GM10266 (cell line): ENCODE measurements around the gene VANGL2.

Experiments
- DNase-seq: peaks from one replicate; pipeline ENCODE4 v3.0.0; 2012; ENCODE audit errors: extremely low spot score
- CTCF ChIP-seq: IDR thresholded peaks from 2 replicates; pipeline ENCODE4 v1.5.1; 2012; ENCODE audit warnings: mild to moderate bottlenecking, low read depth; ENCODE audit not compliant: control insufficient read depth, insufficient read depth; ENCODE audit errors: missing control alignments

VANGL2 gene

GRCh38 chr1:160358073-160358472 lies 42.3 kb upstream of the VANGL2 start:
- no peak for DNase-seq
- no peak for TF ChIP-seq CTCF

GRCh38 chr1:160359559-160360226 lies 40.7 kb upstream of the VANGL2 start:
- no peak for TF ChIP-seq CTCF
- no peak for DNase-seq

GRCh38 chr1:160360227-160360695 lies 40.1 kb upstream of the VANGL2 start:
- TF ChIP-seq CTCF = no peak
- no peak for DNase-seq

- TF ChIP-seq CTCF = no peak
- no peak for DNase-seq
Measured at GRCh38 chr1:160361199-160361598, 39.2 kb upstream of the VANGL2 start.

- DNase-seq = no peak
- no peak for TF ChIP-seq CTCF
Measured at GRCh38 chr1:160361814-160362167, 38.6 kb upstream of the VANGL2 start.

GRCh38 chr1:160362168-160362957 lies 38.0 kb upstream of the VANGL2 start:
- no peak for DNase-seq
- TF ChIP-seq CTCF = no peak

GRCh38 chr1:160363010-160363409 lies 37.4 kb upstream of the VANGL2 start:
- TF ChIP-seq CTCF = no peak
- DNase-seq = no peak
